Stimulated activated CD4-positive, alpha-beta T cell treated with anti-CD3 and anti-CD28 coated beads, Interleukin-4, amount 100 ng/mL, for 48 hours (primary cell): Measurements from ENCODE around the gene MAN2A1.

ENCODE experiments used
- DNase-seq, 2 donors: peaks; one replicate each; pipeline ENCODE4 v3.0.0-alpha.2; 2020; ENCODE audit warnings: low read depth in 2 of 2

The MAN2A1 gene

GRCh38 chr5:109907731-109908130 lies 218.0 kb downstream of the MAN2A1 start:
- no peak for DNase-seq

- DNase-seq = no peak
These were observed 218.6 kb downstream of the MAN2A1 start for GRCh38 chr5:109908366-109908765.

- no peak for DNase-seq
These were observed 221.1 kb downstream of the MAN2A1 start for GRCh38 chr5:109910874-109911273.

GRCh38 chr5:109911731-109912130 lies 222.0 kb downstream of the MAN2A1 start:
- DNase-seq = no peak

- no peak for DNase-seq
These were observed 225.2 kb downstream of the MAN2A1 start for GRCh38 chr5:109914906-109915305.

GRCh38 chr5:109916481-109917153 lies 226.9 kb downstream of the MAN2A1 start:
- no peak for DNase-seq
